GM12865 (cell line): Measurements from ENCODE around the gene PCDH10.
A peak's percentile ranks its signal among the peaks of the same experiment; 100 is the strongest.
"Not testable (repeated sequence)": the region's sequence is repeated elsewhere in the genome, so short reads cannot be mapped to it uniquely, and the experiment has no call there.

ENCODE experiments used
- DNase-seq: peaks from one replicate; pipeline ENCODE4 v3.0.0; 2010; ENCODE audit warnings: low read depth
- H3K4me3 ChIP-seq: 2 replicates; pipeline ENCODE4 v1.5.1; 2011; ENCODE audit warnings: mild to moderate bottlenecking, low read depth, low read length, control low read depth
- CTCF ChIP-seq: IDR thresholded peaks from 2 replicates; pipeline ENCODE4 v1.5.1; 2011; ENCODE audit warnings: low read length, control low read depth, low read depth, inconsistent platforms; ENCODE audit not compliant: insufficient read depth; ENCODE audit errors: missing control alignments

Gene PCDH10

GRCh38 chr4:133186210-133186609 is 37.1 kb downstream of the PCDH10 start:
- TF ChIP-seq CTCF, result no peak
- no peak for DNase-seq

GRCh38 chr4:133186845-133187244 is 37.8 kb downstream of the PCDH10 start:
- DNase-seq, result no peak
- TF ChIP-seq CTCF, result no peak
- H3K4me3 ChIP-seq, result no peak overlapping the region

More at GRCh38 chr4:133186210-133186609, 37.1 kb downstream of the PCDH10 start:
- no peak overlapping the region for H3K4me3 ChIP-seq

GRCh38 chr4:133188433-133189146 is 39.5 kb downstream of the PCDH10 start:
- peak; percentile 3 for DNase-seq
- no peak for TF ChIP-seq CTCF
- H3K4me3 ChIP-seq, result no peak overlapping the region

- H3K4me3 ChIP-seq, result no peak overlapping the region
- TF ChIP-seq CTCF, result no peak
- DNase-seq, result no peak
These were observed 40.0 kb downstream of the PCDH10 start for GRCh38 chr4:133189147-133189517.

- H3K4me3 ChIP-seq, result no peak overlapping the region
- TF ChIP-seq CTCF, result no peak
- no peak for DNase-seq
These were observed 41.0 kb downstream of the PCDH10 start for GRCh38 chr4:133190098-133190497.

GRCh38 chr4:133208694-133209285 is 59.7 kb downstream of the PCDH10 start:
- TF ChIP-seq CTCF, result no peak

GRCh38 chr4:133233922-133234321 is 84.8 kb downstream of the PCDH10 start:
- no peak for TF ChIP-seq CTCF
- no peak overlapping the region for H3K4me3 ChIP-seq
- DNase-seq, result no peak

More at GRCh38 chr4:133208694-133209285, 59.7 kb downstream of the PCDH10 start:
- H3K4me3 ChIP-seq, result no peak overlapping the region
- no peak for DNase-seq

- not testable (repeated sequence) for H3K4me3 ChIP-seq
These were observed 91.4 kb downstream of the PCDH10 start for GRCh38 chr4:133240451-133240850.

More at GRCh38 chr4:133240451-133240850, 91.4 kb downstream of the PCDH10 start:
- not testable (repeated sequence) for DNase-seq
